Right atrium auricular region (tissue), 2 donors: ENCODE measurements around the gene C16orf54. TPM values are rescaled to one million over a fixed set of nuclear protein-coding genes. Genes with fewer than 3 reads are reported as not detected.
A peak's percentile ranks its signal among the peaks of the same experiment; 100 is the strongest.
"Not testable (repeated sequence)": the region's sequence is repeated elsewhere in the genome, so short reads cannot be mapped to it uniquely, and the experiment has no call there.

Experiments
- DNase-seq: peaks from one replicate; pipeline ENCODE4 v3.0.0-alpha.2; 2019; ENCODE audit warnings: low spot score
- H3K27ac ChIP-seq, 2 donors: fragments of 200-600 bp; sonication (generic); 1 replicate in 1 of 2; 2 replicates in 1 of 2; pipeline ENCODE4 v1.5.1; 2016 to 2019
- H3K27me3 ChIP-seq, 2 donors: fragments of 200-600 bp; sonication (generic); one replicate each; pipeline versions ENCODE4 v1.5.1 to v1.6.0; 2017 to 2019
- H3K36me3 ChIP-seq: fragments of 200-600 bp; sonication (generic); one replicate; pipeline ENCODE4 v1.5.1; 2016
- H3K4me1 ChIP-seq, 2 donors: fragments of 200-600 bp; sonication (generic); one replicate each; pipeline versions ENCODE4 v1.5.1 to v1.6.0; 2017 to 2019
- H3K4me3 ChIP-seq, 2 donors: fragments of 200-600 bp; sonication (generic); 1 replicate in 1 of 2; 2 replicates in 1 of 2; pipeline ENCODE4 v1.5.1; 2017 to 2019; ENCODE audit warnings: mild to moderate bottlenecking in 1 of 2, moderate library complexity in 1 of 2
- H3K9me3 ChIP-seq, 2 donors: fragments of 200-600 bp; sonication (generic); one replicate each; pipeline ENCODE4 v1.5.1; 2019
- total RNA-seq, 2 donors: library from RNA; depleted of rRNA; stranded (reverse); fragments of >200 nt; gene quantifications; one replicate each; pipeline ENCODE4 v1.1.0, GENCODE V29; 2016
- TF ChIP-seq, protein P1 (sequence below), 2 donors: fragments of 200-600 bp; sonication (generic); IDR thresholded peaks; one replicate each; pipeline ENCODE4 v1.5.1; 2019; ENCODE audit warnings: antibody characterized with exemption in 2 of 2

C16orf54 gene
- total RNA-seq, 2 donors from 2014 or later = 0.52 to 0.90 TPM

DNA sequence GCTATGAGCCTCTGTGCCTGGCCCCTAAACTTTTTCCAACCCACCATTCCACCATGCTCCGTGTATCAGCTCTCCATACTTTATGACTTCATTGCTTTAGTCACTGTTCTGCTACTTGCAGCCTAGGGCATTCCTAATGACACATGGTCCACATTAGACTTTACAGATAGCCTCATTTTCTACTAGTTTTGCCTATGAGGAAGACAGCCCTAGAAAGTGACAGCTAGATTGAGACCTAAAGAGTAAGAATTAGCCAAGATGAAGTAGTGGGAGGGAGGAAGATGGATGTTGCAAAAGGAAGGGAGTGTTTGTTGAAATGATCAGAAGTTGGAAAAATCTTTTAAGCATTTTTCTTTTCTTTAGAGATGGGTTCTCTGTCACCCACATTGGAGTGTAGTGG, 11.0 kb downstream of the C16orf54 start:
- no peaks in the 10 kb centered on the region for H3K36me3 ChIP-seq
- TF ChIP-seq, protein P1, sequence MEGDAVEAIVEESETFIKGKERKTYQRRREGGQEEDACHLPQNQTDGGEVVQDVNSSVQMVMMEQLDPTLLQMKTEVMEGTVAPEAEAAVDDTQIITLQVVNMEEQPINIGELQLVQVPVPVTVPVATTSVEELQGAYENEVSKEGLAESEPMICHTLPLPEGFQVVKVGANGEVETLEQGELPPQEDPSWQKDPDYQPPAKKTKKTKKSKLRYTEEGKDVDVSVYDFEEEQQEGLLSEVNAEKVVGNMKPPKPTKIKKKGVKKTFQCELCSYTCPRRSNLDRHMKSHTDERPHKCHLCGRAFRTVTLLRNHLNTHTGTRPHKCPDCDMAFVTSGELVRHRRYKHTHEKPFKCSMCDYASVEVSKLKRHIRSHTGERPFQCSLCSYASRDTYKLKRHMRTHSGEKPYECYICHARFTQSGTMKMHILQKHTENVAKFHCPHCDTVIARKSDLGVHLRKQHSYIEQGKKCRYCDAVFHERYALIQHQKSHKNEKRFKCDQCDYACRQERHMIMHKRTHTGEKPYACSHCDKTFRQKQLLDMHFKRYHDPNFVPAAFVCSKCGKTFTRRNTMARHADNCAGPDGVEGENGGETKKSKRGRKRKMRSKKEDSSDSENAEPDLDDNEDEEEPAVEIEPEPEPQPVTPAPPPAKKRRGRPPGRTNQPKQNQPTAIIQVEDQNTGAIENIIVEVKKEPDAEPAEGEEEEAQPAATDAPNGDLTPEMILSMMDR (IDR thresholded peaks at IDR 0.05) = no peak
- no peaks in the 10 kb centered on the region for H3K4me1 ChIP-seq
- H3K4me3 ChIP-seq = no peak overlapping the region
- H3K27me3 ChIP-seq = no peaks in the 10 kb centered on the region
- H3K9me3 ChIP-seq = no peaks in the 10 kb centered on the region
- no peak overlapping the region for H3K27ac ChIP-seq
- DNase-seq = no peak

DNA sequence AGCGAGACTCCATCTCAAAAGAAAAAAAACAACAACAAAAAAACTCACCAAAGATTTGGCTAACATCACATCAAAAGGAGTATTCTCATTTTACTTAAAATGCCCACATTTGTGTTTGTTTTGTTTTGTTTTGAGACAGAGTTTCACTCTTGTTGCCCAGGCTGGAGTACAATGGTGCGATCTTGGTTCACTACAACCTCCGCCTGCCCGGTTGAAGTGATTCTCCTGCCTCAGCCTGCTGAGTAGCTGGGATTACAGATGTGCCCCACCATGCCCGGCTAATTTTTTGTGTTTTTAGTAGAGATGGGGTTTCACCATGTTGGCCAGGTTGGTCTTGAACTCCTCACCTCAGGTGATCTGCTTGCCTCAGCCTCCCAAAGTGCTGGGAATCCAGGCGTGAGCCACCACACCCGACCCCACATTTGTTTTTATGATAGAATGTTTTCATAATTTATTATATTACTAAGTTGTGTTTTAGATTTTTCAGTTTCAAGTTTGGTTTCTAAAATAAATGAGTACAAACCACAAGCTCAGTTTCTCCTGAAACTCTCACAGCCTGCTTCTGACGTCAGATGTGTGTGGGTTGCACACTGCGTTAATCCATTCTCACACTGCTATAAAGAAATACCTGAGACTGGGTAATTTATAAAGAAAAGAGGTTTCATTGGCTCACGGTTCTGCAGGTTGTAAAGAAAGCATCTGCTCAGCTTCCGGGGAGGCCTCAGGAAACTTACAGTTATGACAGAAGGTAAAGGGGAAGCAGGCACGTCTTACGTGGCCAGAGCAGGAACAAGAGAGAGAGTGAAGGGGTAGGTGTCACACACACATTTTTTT, 13.8 kb downstream of the C16orf54 start:
- not testable (repeated sequence) for H3K9me3 ChIP-seq, H3K36me3 ChIP-seq, H3K27me3 ChIP-seq, H3K27ac ChIP-seq, H3K4me3 ChIP-seq, DNase-seq, H3K4me1 ChIP-seq

DNA sequence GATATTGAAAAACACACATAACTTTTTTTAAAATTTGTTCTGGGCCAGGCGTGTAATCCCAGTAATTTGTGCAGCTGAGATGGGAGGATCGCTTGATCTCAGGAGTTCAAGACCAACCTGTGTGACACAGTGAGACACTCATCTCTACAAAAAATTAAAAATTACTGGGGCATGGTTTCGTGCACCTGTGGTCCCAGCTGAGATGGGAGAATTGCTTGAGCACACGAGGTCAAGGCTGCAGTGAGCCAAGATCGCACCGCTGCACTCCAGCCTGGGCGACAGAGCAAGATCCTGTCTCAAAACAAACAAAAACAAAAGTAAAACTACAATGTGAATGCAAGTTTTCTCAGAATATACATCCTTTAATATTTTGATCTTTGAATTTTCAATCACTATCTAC, 15.1 kb downstream of the C16orf54 start:
- Histone ChIP-seq H3K36me3 (no peaks in the 10 kb centered on the region), H3K4me3 (no peak overlapping the region), H3K4me1 (no peaks in the 10 kb centered on the region), H3K9me3 (no peaks in the 10 kb centered on the region), H3K27me3 (no peaks in the 10 kb centered on the region), H3K27ac (no peak overlapping the region)
- TF ChIP-seq, protein P1 (IDR thresholded peaks at IDR 0.05) = no peak
- no peak for DNase-seq

DNA sequence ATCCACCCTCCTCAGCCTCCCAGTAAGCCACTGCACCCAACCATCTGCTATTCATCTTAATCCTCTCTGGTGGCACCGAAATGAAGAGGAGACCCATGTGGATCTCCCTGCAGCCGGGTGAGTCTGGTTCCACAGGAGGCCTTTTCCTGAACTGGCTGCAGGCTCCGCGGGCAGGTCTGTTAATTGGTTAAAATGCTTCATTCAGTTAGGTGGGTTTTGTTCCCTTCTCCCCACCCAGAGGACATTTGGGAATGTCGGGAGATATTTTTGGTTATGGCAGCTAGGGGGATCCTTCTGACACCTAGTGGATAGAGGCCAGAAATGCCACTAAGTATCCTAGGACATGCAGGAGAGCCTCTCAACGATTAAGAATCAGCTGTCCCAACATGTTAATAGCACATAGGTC, 16.7 kb downstream of the C16orf54 start:
- Histone ChIP-seq H3K36me3 (no peaks in the 10 kb centered on the region), H3K9me3 (no peaks in the 10 kb centered on the region), H3K27me3 (no peaks in the 10 kb centered on the region), H3K4me3 (no peak overlapping the region), H3K27ac (no peak overlapping the region), H3K4me1 (no peaks in the 10 kb centered on the region)
- TF ChIP-seq, protein P1 (IDR thresholded peaks at IDR 0.05) = peak; percentile 17 to 66
- DNase-seq = no peak

DNA sequence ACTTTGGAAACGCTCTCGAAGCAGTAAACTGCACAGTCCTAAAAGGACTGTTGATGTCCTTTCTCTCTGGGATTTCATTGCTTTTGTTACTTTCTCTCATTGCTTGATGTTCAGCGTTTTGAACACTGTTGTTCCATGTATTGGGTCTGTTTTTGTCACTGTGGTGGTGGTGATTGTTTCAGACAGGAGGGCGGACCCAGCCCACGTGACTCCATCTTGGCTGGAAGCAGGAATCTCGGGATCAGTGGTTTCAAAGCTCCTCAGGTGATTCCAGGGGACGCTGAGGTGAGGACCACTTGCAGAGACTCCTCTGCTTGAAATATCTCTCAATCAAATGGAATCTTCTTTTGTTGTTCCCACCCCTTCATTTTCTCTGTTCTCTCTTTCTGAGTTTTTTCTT, 18.3 kb downstream of the C16orf54 start:
- Histone ChIP-seq H3K27me3 (no peaks in the 10 kb centered on the region), H3K36me3 (no peaks in the 10 kb centered on the region), H3K9me3 (no peaks in the 10 kb centered on the region), H3K27ac (no peak overlapping the region), H3K4me3 (no peak overlapping the region), H3K4me1 (no peaks in the 10 kb centered on the region)
- no peak for DNase-seq
- TF ChIP-seq, protein P1 (IDR thresholded peaks at IDR 0.05) = no peak

DNA sequence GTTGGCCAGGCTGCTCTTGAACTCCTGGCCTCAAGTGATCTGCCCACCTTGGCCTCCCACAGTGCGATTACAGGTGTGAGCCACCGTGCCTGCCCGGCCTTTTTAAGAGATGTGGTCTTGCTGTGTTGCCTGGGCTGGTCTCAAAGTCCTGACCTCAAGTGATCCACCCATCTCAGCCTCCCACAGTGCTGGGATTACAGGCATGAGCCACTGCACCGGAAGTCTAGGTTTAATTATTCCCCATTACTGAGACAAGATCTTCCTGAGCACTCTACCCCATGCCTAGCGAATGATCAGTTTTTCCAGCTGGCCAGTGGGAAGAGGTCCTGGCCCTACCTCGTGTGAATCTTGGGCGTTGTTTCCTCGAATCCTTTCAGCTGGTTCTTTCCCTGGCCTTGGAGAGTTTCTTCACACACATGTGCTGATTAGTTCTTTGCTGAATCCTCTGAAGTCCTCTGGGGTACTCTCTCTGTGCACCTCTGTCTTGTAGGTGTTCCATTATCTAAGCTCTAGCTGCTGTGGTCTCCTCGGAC, 18.9 kb downstream of the C16orf54 start:
- Histone ChIP-seq H3K4me1 (no peaks in the 10 kb centered on the region), H3K27me3 (no peaks in the 10 kb centered on the region), H3K36me3 (no peaks in the 10 kb centered on the region), H3K9me3 (no peaks in the 10 kb centered on the region), H3K27ac (no peak overlapping the region), H3K4me3 (no peak overlapping the region)
- no peak for DNase-seq
- TF ChIP-seq, protein P1 (IDR thresholded peaks at IDR 0.05) = no peak
